Caco-2 (cell line): ENCODE data around the gene STRIP1. TPM values are rescaled to one million over a fixed set of nuclear protein-coding genes. Genes with fewer than 3 reads are reported as not detected.

ENCODE experiments used
- BruUV-seq: library from RNA; stranded (reverse); fragments of 400-500 nt; replicated peaks from 2 replicates; lab custom pipeline; 2021; lab: Mats Ljungman, UMichigan
- CTCF ChIA-PET: fragments of 300-600 bp; sonication (Branson Sonifier 250); formaldehyde crosslinking; loops from one replicate; lab custom pipeline; 2022; ENCODE audit warnings: antibody characterized with exemption; lab: Charles Lee
- POLR2A ChIA-PET: fragments of 300-600 bp; sonication (Branson Sonifier 250); formaldehyde crosslinking; loops from one replicate; lab custom pipeline; 2022; ENCODE audit warnings: antibody characterized with exemption; lab: Charles Lee
- DNase-seq, 2 experiments: peaks; one replicate each; pipeline versions ENCODE4 v3.0.0 to v3.0.0-alpha.2; 2020 to 2022
- H3K27me3 ChIP-seq: replicated peaks from 2 replicates; pipeline ENCODE4 v1.6.0; 2011; ENCODE audit warnings: low read length; ENCODE audit not compliant: control insufficient read depth, insufficient read depth
- H3K36me3 ChIP-seq: 2 replicates; pipeline ENCODE4 v1.5.1; 2011; ENCODE audit warnings: low read length; ENCODE audit not compliant: control insufficient read depth, insufficient read depth
- H3K4me1 ChIP-seq: fragments of 250-450 bp; sonication (Bioruptor Pico); 2 replicates; pipeline ENCODE4 v1.5.1; 2020; ENCODE audit warnings: mild to moderate bottlenecking
- H3K4me3 ChIP-seq: 2 replicates; pipeline ENCODE4 v1.5.1; 2011; ENCODE audit warnings: low read depth, mild to moderate bottlenecking, control low read depth, low read length
- H3K9me3 ChIP-seq: fragments of 250-450 bp; sonication (Bioruptor Pico); 2 replicates; pipeline ENCODE4 v1.5.1; 2020; ENCODE audit warnings: mild to moderate bottlenecking, moderate library complexity
- H3K27ac Mint-ChIP-seq: one replicate; pipeline ENCODE4 v1.8.0; 2022; ENCODE audit warnings: mixed read lengths; ENCODE audit not compliant: unreplicated experiment
- H3K27me3 Mint-ChIP-seq: one replicate; pipeline ENCODE4 v1.8.0; 2022; ENCODE audit warnings: mixed read lengths; ENCODE audit not compliant: insufficient read depth, unreplicated experiment
- H3K36me3 Mint-ChIP-seq: one replicate; pipeline ENCODE4 v1.8.0; 2022; ENCODE audit warnings: mild to moderate bottlenecking, mixed read lengths; ENCODE audit not compliant: insufficient read depth, unreplicated experiment
- H3K4me1 Mint-ChIP-seq: one replicate; pipeline ENCODE4 v1.8.0; 2022; ENCODE audit warnings: low read depth, mixed read lengths; ENCODE audit not compliant: unreplicated experiment
- H3K4me3 Mint-ChIP-seq: one replicate; pipeline ENCODE4 v1.8.0; 2022; ENCODE audit warnings: mild to moderate bottlenecking, moderate library complexity, mixed read lengths; ENCODE audit not compliant: unreplicated experiment
- H3K9me3 Mint-ChIP-seq: one replicate; pipeline ENCODE4 v1.8.0; 2022; ENCODE audit warnings: mixed read lengths; ENCODE audit not compliant: unreplicated experiment
- CTCF ChIP-seq, 2 experiments: fragments of 200-600 bp in 1 of 2; IDR thresholded peaks; 1 replicate in 1 of 2; 2 replicates in 1 of 2; pipeline versions ENCODE4 v1.5.1 to v1.8.0; 2011 to 2022; ENCODE audit warnings: antibody characterized with exemption in 1 of 2, control low read depth in 1 of 2, inconsistent platforms in 1 of 2, low read depth in 1 of 2, low read length in 1 of 2, mild to moderate bottlenecking in 1 of 2, moderate library complexity in 1 of 2; ENCODE audit not compliant: insufficient read depth in 1 of 2, severe bottlenecking in 1 of 2, unreplicated experiment in 1 of 2
- intact Hi-C: fragments of 100-400 bp; cut with micrococcal nuclease; formaldehyde crosslinking; loops from one replicate; pipeline ENCODE4 v1.10.0; 2022; ENCODE audit not compliant: unreplicated experiment
- total RNA-seq: library from RNA; stranded (reverse); gene quantifications from 2 replicates; pipeline ENCODE4 v1.2.3, GENCODE V29; 2022

STRIP1 gene
- total RNA-seq, 1 experiment from 2014 or later = 36.1 TPM

GRCh38 chr1:110098222-110099026 is 64.0 kb downstream of the STRIP1 start:
- no peak for TF ChIP-seq CTCF (IDR thresholded peaks at IDR 0.05; ENCODE audit: insufficient read depth in 1 of 2, low read depth in 1 of 2, low read length in 1 of 2, severe bottlenecking in 1 of 2, unreplicated experiment in 1 of 2)
- Mint-ChIP-seq H3K27ac (no peak overlapping the region), H3K4me3 (no peak overlapping the region), H3K36me3 (no peaks in the 10 kb centered on the region), H3K9me3 (no peaks in the 10 kb centered on the region), H3K27me3 (peaks cover 3% of the 10 kb centered on the region), H3K4me1 (no peaks in the 10 kb centered on the region)
- ChIA-PET CTCF (interaction anchor here (0.8 kb wide), 1 partner anchor 11 kb away, joined by 3 read pairs; no protein-coding TSS in a partner anchor), POLR2A (no interaction called here)
- intact Hi-C loops = no loop called here
- H3K4me3 ChIP-seq = no peak overlapping the region
- no peaks in the 10 kb centered on the region for H3K27me3 ChIP-seq
- H3K36me3 ChIP-seq = no peaks in the 10 kb centered on the region
- no peaks in the 10 kb centered on the region for H3K4me1 ChIP-seq
- no peak for DNase-seq
- no TSS peak for BruUV-seq
- no peaks in the 10 kb centered on the region for H3K9me3 ChIP-seq

GRCh38 chr1:110100335-110100734 is 65.9 kb downstream of the STRIP1 start:
- no peaks in the 10 kb centered on the region for H3K27me3 ChIP-seq
- no peaks in the 10 kb centered on the region for H3K36me3 Mint-ChIP-seq
- no TSS peak for BruUV-seq
- no peaks in the 10 kb centered on the region for H3K4me1 Mint-ChIP-seq
- TF ChIP-seq CTCF (IDR thresholded peaks at IDR 0.05; ENCODE audit: insufficient read depth in 1 of 2, low read depth in 1 of 2, low read length in 1 of 2, severe bottlenecking in 1 of 2, unreplicated experiment in 1 of 2) = no peak
- intact Hi-C loops = no loop called here
- H3K27me3 Mint-ChIP-seq = peaks cover 3% of the 10 kb centered on the region
- H3K4me1 ChIP-seq = no peaks in the 10 kb centered on the region
- H3K4me3 ChIP-seq = no peak overlapping the region
- no peaks in the 10 kb centered on the region for H3K9me3 Mint-ChIP-seq
- CTCF ChIA-PET = interaction anchor here (0.5 to 2.7 kb wide), 2 partner anchors 12 to 40 kb away, joined by 6 to 12 read pairs; no protein-coding TSS in a partner anchor
- H3K9me3 ChIP-seq = no peaks in the 10 kb centered on the region
- no peaks in the 10 kb centered on the region for H3K36me3 ChIP-seq
- no peak overlapping the region for H3K27ac Mint-ChIP-seq
- H3K4me3 Mint-ChIP-seq = no peak overlapping the region
- POLR2A ChIA-PET = no interaction called here
- no peak for DNase-seq

GRCh38 chr1:110102081-110102480 is 67.7 kb downstream of the STRIP1 start:
- ChIA-PET CTCF (no interaction called here), POLR2A (no interaction called here)
- Histone ChIP-seq H3K4me3 (no peak overlapping the region), H3K27me3 (no peaks in the 10 kb centered on the region), H3K9me3 (no peaks in the 10 kb centered on the region), H3K4me1 (no peaks in the 10 kb centered on the region), H3K36me3 (no peaks in the 10 kb centered on the region)
- no peaks in the 10 kb centered on the region for H3K36me3 Mint-ChIP-seq
- BruUV-seq = no TSS peak
- no peak for TF ChIP-seq CTCF (IDR thresholded peaks at IDR 0.05; ENCODE audit: insufficient read depth in 1 of 2, low read depth in 1 of 2, low read length in 1 of 2, severe bottlenecking in 1 of 2, unreplicated experiment in 1 of 2)
- DNase-seq = no peak
- intact Hi-C loops = no loop called here
- H3K27ac Mint-ChIP-seq = no peak overlapping the region
- H3K4me3 Mint-ChIP-seq = no peak overlapping the region
- H3K9me3 Mint-ChIP-seq = no peaks in the 10 kb centered on the region
- no peaks in the 10 kb centered on the region for H3K4me1 Mint-ChIP-seq
- H3K27me3 Mint-ChIP-seq = peaks cover 3% of the 10 kb centered on the region

Other genes with a start within 250 kb of the STRIP1 start
- 3.7 and 3.9 TPM in 2 replicates for gene CSF1, start 123.8 kb upstream of the STRIP1 start, total RNA-seq
- gene AHCYL1, start 49.9 kb upstream of the STRIP1 start, total RNA-seq = 62.6 and 64.2 TPM in 2 replicates
- not detected in 2 replicates for gene ALX3, start 36.0 kb downstream of the STRIP1 start, total RNA-seq
- gene UBL4B, start 77.8 kb downstream of the STRIP1 start, total RNA-seq = not detected in 2 replicates
- gene SLC6A17, start 115.9 kb downstream of the STRIP1 start, total RNA-seq = not detected in 2 replicates
- gene KCNC4, start 175.7 kb downstream of the STRIP1 start, total RNA-seq = 5.3 TPM in 2 replicates